B cell (primary cell): ENCODE measurements around the gene SLC15A4. TPM values are rescaled to one million over a fixed set of nuclear protein-coding genes. Genes with fewer than 3 reads are reported as not detected.

ENCODE experiments used
- ATAC-seq: fragments of 200-7000 bp; cut with Tn5 transposase; one replicate; pipeline ENCODE4 v1.10.0; 2021; ENCODE audit warnings: low read depth, mild to moderate bottlenecking, moderate number of reproducible peaks, moderate library complexity
- CTCF ChIA-PET: fragments of 350-600 bp; sonication (Branson Sonifier 250); formaldehyde crosslinking; loops from one replicate; lab custom pipeline; 2021; ENCODE audit warnings: antibody characterized with exemption, inconsistent platforms; lab: Charles Lee
- POLR2A ChIA-PET: fragments of 350-600 bp; sonication (Branson Sonifier 250); formaldehyde crosslinking; loops from one replicate; lab custom pipeline; 2021; ENCODE audit warnings: antibody characterized with exemption; lab: Charles Lee
- DNase-seq: peaks from one replicate; pipeline ENCODE4 v3.0.0; 2013
- H2AFZ ChIP-seq: 2 replicates; pipeline ENCODE4 v1.6.1; 2012; ENCODE audit warnings: mild to moderate bottlenecking, low read depth, low read length; ENCODE audit not compliant: insufficient read depth, poor library complexity, severe bottlenecking
- H3K27ac ChIP-seq, 2 donors: 1 replicate in 1 of 2; 2 replicates in 1 of 2; pipeline ENCODE4 v1.5.1; 2012 to 2013; ENCODE audit warnings: low read length in 2 of 2, mild to moderate bottlenecking in 2 of 2, moderate library complexity in 1 of 2
- H3K27me3 ChIP-seq, 4 experiments: fragments of 200-600 bp in 1 of 4; sonication (generic) in 1 of 4; replicated peaks in 1 of 4; 1 replicate in 2 of 4; 2 replicates in 2 of 4; pipeline versions ENCODE4 v1.6.1 to v1.7.0; 2013 to 2016; ENCODE audit warnings: low read length in 3 of 4, mild to moderate bottlenecking in 2 of 4, mixed read lengths in 1 of 4, moderate library complexity in 1 of 4; ENCODE audit not compliant: insufficient read depth in 4 of 4, control insufficient read depth in 3 of 4; ENCODE audit errors: control extremely low read depth in 1 of 4
- H3K36me3 ChIP-seq, 2 experiments: replicated peaks in 1 of 2; 1 replicate in 1 of 2; 2 replicates in 1 of 2; pipeline versions ENCODE4 v1.6.1 to v1.7.1; 2013; ENCODE audit warnings: low read length in 1 of 2; ENCODE audit not compliant: insufficient read depth in 2 of 2, control insufficient read depth in 1 of 2; ENCODE audit errors: control extremely low read depth in 1 of 2, extremely low read depth in 1 of 2
- H3K4me1 ChIP-seq, 2 donors: fragments of 200-600 bp in 1 of 2; sonication (generic) in 1 of 2; 1 replicate in 1 of 2; 2 replicates in 1 of 2; pipeline versions ENCODE4 v1.5.1 to v1.6.1; 2013 to 2017; ENCODE audit warnings: low read length in 2 of 2; ENCODE audit not compliant: control insufficient read depth in 2 of 2, insufficient read depth in 2 of 2
- H3K4me2 ChIP-seq: replicated peaks from 2 replicates; pipeline ENCODE3; 2012; ENCODE audit warnings: mild to moderate bottlenecking, low read depth, low read length; ENCODE audit not compliant: poor library complexity, severe bottlenecking
- H3K4me3 ChIP-seq, 5 experiments: fragments of 200-600 bp in 1 of 5; sonication (generic) in 1 of 5; 1 replicate in 3 of 5; 2 replicates in 2 of 5; pipeline versions ENCODE4 v1.5.1 to v1.7.0; 2011 to 2016; ENCODE audit warnings: low read length in 4 of 5, mild to moderate bottlenecking in 4 of 5, low read depth in 2 of 5, control low read depth in 1 of 5, moderate library complexity in 1 of 5; ENCODE audit not compliant: insufficient read depth in 1 of 5; ENCODE audit errors: control extremely low read depth in 1 of 5, extremely low read depth in 1 of 5
- H3K79me2 ChIP-seq: fragments of 200-600 bp; sonication (generic); one replicate; pipeline ENCODE4 v1.6.0; 2016; ENCODE audit warnings: low read length; ENCODE audit not compliant: control insufficient read depth, insufficient read depth
- H3K9ac ChIP-seq: fragments of 200-600 bp; sonication (generic); 2 replicates; pipeline ENCODE4 v1.6.1; 2017; ENCODE audit warnings: mild to moderate bottlenecking, low read length, moderate library complexity
- H3K9me3 ChIP-seq, 3 donors: one replicate each; pipeline versions ENCODE4 v1.6.1 to v1.7.1; 2013; ENCODE audit warnings: low read length in 2 of 3; ENCODE audit not compliant: control insufficient read depth in 2 of 3, insufficient read depth in 1 of 3; ENCODE audit errors: control extremely low read depth in 1 of 3
- H4K20me1 ChIP-seq: 2 replicates; pipeline ENCODE4 v1.6.0; 2012; ENCODE audit warnings: mild to moderate bottlenecking, low read length; ENCODE audit not compliant: insufficient read depth, control insufficient read depth, poor library complexity, severe bottlenecking
- H3K27ac Mint-ChIP-seq: one replicate; pipeline ENCODE4 v1.8.0; 2021; ENCODE audit warnings: mixed read lengths
- H3K27me3 Mint-ChIP-seq: one replicate; pipeline ENCODE4 v1.8.0; 2021; ENCODE audit warnings: mixed read lengths
- H3K4me1 Mint-ChIP-seq: one replicate; pipeline ENCODE4 v1.8.0; 2021; ENCODE audit warnings: mixed read lengths
- H3K4me3 Mint-ChIP-seq: one replicate; pipeline ENCODE4 v1.8.0; 2021; ENCODE audit warnings: mixed read lengths
- H3K9me3 Mint-ChIP-seq: one replicate; pipeline ENCODE4 v1.8.0; 2022; ENCODE audit warnings: mixed read lengths; ENCODE audit not compliant: insufficient read depth
- CTCF ChIP-seq: fragments of 200-600 bp; IDR thresholded peaks from one replicate; pipeline ENCODE4 v1.8.0; 2022; ENCODE audit warnings: antibody characterized with exemption, mild to moderate bottlenecking
- EZH2 ChIP-seq: IDR thresholded peaks from 2 replicates; pipeline ENCODE4 v1.6.1; 2012; ENCODE audit warnings: borderline replicate concordance, low read depth, mild to moderate bottlenecking, moderate library complexity, low read length; ENCODE audit not compliant: insufficient read depth, poor library complexity, severe bottlenecking
- WGBS: methylation state at CpG from one replicate; pipeline ENCODE4 v1.1.5; 2013; ENCODE audit warnings: missing lambda C conversion rate; ENCODE audit not compliant: insufficient coverage; 5-methylcytosine and 5-hydroxymethylcytosine counted together
- intact Hi-C: fragments of 100-400 bp; cut with micrococcal nuclease; formaldehyde crosslinking; loops from one replicate; pipeline ENCODE4 v1.10.0; 2022
- polyA plus RNA-seq: library from polyadenylated mRNA; depleted of rRNA; stranded (reverse); fragments of >200 nt; gene quantifications from 2 replicates; pipeline ENCODE4 v1.2.3, GENCODE V29; 2012
- total RNA-seq, 2 donors: library from RNA; stranded (reverse); fragments of 120-200 nt in 1 of 2; gene quantifications; 1 replicate in 1 of 2; 2 replicates in 1 of 2; pipeline versions ENCODE4 v1.2.3 to v1.2.4, GENCODE V29; 2013 to 2022

SLC15A4 gene
- total and polyA plus RNA-seq, 2 donors (not counting 1 experiment from before 2014, with no cell fraction given): 48.9 to 67.2 TPM

GRCh38 chr12:128830505-128830893 is 6.7 kb upstream of the SLC15A4 start:
- WGBS: no CpG with 5 or more reads among the region's 7 CpGs
- H3K4me1 Mint-ChIP-seq: peaks cover 26% of the 10 kb centered on the region
- no peaks in the 10 kb centered on the region for H3K9me3 ChIP-seq
- peak overlapping the region in 4 of 5 experiments; percentile 13 to 50 (median 20) for H3K4me3 ChIP-seq
- H3K4me2 ChIP-seq: peak overlapping the region; percentile 75
- no peaks in the 10 kb centered on the region for H3K9me3 Mint-ChIP-seq
- no peaks in the 10 kb centered on the region for H3K36me3 ChIP-seq
- H3K4me1 ChIP-seq: peaks cover 28 to 33% of the 10 kb centered on the region in 2 donors
- CTCF ChIA-PET: interaction anchor here (1.1 to 3.0 kb wide), 6 partner anchors 10 to 33 kb away, joined by 3 to 21 read pairs (median 10); no protein-coding TSS in a partner anchor
- intact Hi-C loops: loop anchor here (1.0 kb wide), 3 partner anchors 10 to 34 kb away; no protein-coding TSS in a partner anchor
- TF ChIP-seq CTCF (no peak), EZH2 (no peak)
- no peaks in the 10 kb centered on the region for H4K20me1 ChIP-seq
- peak overlapping the region; percentile 94 for H3K27ac Mint-ChIP-seq
- no peaks in the 10 kb centered on the region for H3K27me3 ChIP-seq
- peak overlapping the region; percentile 55 for H3K9ac ChIP-seq
- H3K27ac ChIP-seq: peak overlapping the region; percentile 88 to 92
- H3K79me2 ChIP-seq: no peaks in the 10 kb centered on the region
- POLR2A ChIA-PET: interaction anchor here (0.8 to 1.9 kb wide), 4 partner anchors 9 to 34 kb away, joined by 4 to 14 read pairs (median 6); no protein-coding TSS in a partner anchor
- peak overlapping the region; percentile 76 for H3K4me3 Mint-ChIP-seq
- H3K27me3 Mint-ChIP-seq: no peaks in the 10 kb centered on the region
- no peak overlapping the region for H2AFZ ChIP-seq
- DNase-seq (peak; percentile 86), ATAC-seq (peak; percentile 13)

GRCh38 chr12:128829861-128830504 is 6.2 kb upstream of the SLC15A4 start:
- POLR2A ChIA-PET: interaction anchor here (0.8 to 1.9 kb wide), 5 partner anchors 8 to 33 kb away, joined by 3 to 14 read pairs (median 5); no protein-coding TSS in a partner anchor
- Histone ChIP-seq H3K9ac (peak overlapping the region; percentile 55), H3K27me3 (no peaks in the 10 kb centered on the region), H3K4me1 (peaks cover 28 to 33% of the 10 kb centered on the region in 2 donors), H3K79me2 (no peaks in the 10 kb centered on the region), H3K36me3 (no peaks in the 10 kb centered on the region), H3K4me3 (peak overlapping the region in 4 of 5 experiments; percentile 13 to 50 (median 20)), H3K4me2 (peak overlapping the region; percentile 75), H3K27ac (peak overlapping the region; percentile 88 to 92), H3K9me3 (no peaks in the 10 kb centered on the region), H2AFZ (no peak overlapping the region), H4K20me1 (no peaks in the 10 kb centered on the region)
- Mint-ChIP-seq H3K9me3 (no peaks in the 10 kb centered on the region), H3K4me3 (peak overlapping the region; percentile 76), H3K27me3 (no peaks in the 10 kb centered on the region), H3K27ac (peak overlapping the region; percentile 94), H3K4me1 (peaks cover 27% of the 10 kb centered on the region)
- CTCF ChIA-PET: interaction anchor here (0.6 to 3.0 kb wide), 6 partner anchors 9 to 65 kb away, joined by 3 to 21 read pairs (median 10); no protein-coding TSS in a partner anchor
- TF ChIP-seq EZH2: no peak
- DNase-seq (peak; percentile 91), ATAC-seq (peak; percentile 88)
- intact Hi-C loops: loop anchor here (1.0 to 10.0 kb wide), 4 partner anchors 10 to 85 kb away; no protein-coding TSS in a partner anchor
- whole genome bisulfite sequencing: 0% methylated on average over 7 of the region's 8 CpGs
